ENCODE data around the gene LGALS4. TPM values are rescaled to one million over a fixed set of nuclear protein-coding genes. Genes with fewer than 3 reads are reported as not detected.
"Not testable (repeated sequence)": the region's sequence is repeated elsewhere in the genome, so short reads cannot be mapped to it uniquely, and the experiment has no call there.

LGALS4 gene
- total RNA-seq, 1 donor from 2014 or later, result not detected

DNA sequence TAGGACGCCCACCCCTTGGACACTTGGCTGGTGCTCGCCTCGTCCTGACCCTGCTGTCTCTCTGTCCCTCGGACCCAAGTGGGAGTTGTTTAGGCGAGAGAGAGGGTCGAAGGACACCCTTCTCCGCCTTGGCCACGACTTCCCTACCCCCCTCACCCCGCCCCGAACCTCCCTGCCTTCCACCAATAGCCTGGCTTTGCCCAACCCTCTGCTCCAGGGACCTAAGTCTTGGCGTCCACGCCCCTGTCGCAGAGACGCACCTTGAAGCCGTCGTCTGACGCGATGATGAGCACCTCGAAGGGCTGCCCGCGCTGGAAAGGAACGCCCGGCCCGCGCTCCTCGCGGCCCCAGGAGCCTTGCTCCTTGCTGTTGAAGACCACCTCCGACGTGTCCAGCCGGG is 41.2 kb downstream of the LGALS4 start:
- not testable (repeated sequence) for DNase-seq (ENCODE audit: low read depth in 2 of 2)

DNA sequence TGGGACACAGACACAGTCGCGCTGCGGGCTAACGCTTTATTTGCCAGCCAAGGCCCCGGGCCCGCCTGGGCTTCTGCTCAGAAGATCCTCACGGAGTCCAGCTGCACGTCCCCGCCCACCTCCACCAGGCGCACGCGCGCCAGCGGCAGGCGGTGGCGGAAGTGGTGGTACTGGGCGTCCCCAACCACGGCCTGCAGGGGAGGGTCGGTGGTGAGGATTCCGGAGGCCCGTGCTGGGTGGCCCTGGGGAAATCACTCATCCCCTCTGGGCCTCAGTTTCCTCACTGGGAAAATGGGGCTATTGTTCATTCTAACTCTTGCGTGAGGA is 41.8 kb downstream of the LGALS4 start:
- DNase-seq (ENCODE audit: low read depth in 2 of 2), result not testable (repeated sequence)

DNA sequence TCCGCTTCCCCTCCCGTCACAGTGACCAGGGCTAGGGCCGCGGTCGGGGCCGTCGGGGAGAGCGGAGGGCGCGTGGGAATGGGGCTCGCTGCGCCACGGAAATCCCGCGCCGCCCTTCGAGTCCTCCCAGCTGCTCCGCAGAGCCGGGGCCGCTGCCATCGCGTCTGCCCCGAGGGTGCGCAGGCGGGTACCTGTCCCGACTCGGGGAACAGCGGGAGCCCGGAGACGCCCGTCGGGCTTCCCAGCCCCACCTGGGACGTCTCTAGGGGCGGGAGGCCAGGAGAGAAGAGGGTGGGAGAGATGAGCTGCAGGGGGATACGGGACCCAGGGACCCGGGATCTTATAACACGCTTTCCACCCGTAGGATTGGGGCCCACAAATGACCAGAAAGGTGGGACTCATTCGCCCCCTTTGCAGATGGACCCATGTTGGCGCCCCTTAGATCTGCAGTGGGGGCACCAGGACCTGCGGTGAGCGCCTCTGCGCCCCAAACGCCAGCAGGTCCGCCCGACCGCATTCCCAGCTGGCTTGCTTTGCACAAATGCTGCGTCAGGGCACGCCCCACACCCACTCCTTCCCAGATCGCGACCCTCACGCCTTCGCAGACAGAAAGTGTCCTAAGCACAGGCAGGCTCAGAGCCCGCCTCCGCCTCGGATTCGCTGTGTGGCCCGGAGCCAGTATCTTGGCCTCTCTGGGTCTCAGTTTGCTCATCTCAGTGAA is 42.4 kb downstream of the LGALS4 start:
- DNase-seq (ENCODE audit: low read depth in 2 of 2), result not testable (repeated sequence)

DNA sequence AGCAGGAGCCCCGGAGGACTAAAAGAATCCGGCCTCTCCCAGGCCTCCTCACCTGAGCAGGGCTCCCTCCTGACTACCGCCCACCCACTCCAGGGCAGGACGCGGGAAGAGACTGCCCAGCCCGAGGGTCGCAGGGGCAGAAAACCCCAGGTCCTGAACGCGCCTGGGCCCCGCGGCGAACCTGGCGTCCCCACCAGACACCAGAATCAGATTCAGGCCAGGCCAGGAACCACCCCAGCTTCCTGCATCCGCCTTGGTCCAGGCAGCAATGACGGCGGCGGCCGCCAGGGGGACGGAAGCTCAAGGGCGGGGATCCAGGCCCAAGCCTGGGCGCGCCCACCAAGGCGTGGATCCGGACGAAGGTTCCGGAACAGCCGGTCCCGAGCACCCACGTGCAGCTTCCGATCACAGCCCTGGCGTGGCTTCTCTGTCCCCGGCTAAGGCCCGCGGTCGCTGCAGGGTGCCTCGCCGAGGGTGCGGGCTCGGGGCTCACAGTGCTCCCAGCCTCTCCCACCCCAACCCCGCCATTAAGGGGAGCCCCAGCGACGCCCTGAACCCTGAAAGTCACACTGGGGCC is 43.0 kb downstream of the LGALS4 start:
- peak; percentile 82 to 89 for DNase-seq (ENCODE audit: low read depth in 2 of 2)

DNA sequence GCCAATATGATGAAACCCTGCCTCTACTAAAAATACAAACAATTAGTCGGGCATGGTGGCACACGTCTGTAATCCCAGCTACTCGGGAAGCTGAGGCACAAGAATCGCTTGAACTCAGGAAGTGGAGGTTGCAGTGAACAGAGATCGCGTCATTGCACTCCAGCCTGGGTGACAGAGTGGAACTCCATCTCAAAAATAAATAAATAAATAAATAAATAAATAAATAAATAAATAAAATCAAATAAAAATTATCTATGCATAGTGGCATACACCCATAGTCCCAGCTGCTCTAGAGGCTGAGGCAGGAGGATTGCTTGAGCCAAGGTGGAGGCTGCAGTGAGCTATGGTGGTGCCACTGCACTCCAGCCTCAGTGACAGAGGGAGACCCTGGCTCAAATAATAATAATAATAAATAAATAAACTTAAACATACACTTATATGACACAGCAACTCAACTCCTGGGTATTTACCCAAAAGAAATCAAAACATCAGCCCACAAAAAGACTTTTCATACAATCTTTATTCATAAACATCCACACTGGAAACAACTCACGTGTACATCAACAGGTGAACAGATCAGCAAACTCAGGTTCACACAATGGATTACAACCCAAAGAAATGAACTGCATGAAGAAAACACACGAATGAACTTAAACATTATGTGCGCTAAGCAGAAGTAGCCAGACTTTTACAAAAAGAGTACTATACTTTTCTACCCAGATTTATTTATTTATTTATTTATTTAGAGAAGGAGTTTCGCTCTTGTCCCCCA is 46.3 kb downstream of the LGALS4 start:
- DNase-seq (ENCODE audit: low read depth in 2 of 2), result no peak

DNA sequence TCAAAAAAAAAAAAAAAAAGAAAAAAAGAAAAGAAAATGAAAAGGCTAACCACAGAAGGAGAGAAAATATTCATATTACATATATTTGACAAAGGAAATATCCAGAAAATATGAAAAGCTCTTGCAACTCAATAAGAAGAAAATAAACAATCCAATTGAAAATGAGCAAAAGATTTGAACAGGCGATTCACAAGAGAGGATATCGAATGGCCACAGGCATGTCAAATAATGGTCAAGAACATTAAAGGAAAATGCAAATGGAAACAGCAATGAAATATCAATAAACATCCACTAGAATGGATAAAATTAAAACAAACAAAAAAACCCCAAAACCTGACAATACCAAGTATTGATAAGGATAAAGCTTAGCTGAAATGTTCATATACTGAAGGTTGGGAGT is 47.5 kb downstream of the LGALS4 start:
- DNase-seq (ENCODE audit: low read depth in 2 of 2), result no peak

DNA sequence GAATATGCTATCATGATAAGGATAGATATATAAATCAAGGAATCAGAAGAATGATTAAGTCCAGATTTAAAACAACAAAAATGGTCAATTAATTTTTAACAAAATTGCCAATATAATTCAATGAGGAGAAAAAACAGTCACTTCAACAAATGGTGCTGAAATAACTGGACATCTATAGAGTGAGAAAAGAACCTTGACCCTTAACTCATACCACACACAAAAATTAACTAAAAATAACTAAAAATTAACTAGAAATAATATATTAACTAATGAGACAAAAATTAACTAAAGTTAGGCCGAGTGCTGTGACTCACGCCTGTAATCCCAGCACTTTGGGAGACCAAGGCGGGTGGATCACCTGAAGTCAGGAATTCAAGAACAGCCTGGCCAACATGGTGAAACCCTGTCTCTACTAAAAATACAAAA is 48.9 kb downstream of the LGALS4 start:
- DNase-seq (ENCODE audit: low read depth in 2 of 2), result no peak

DNA sequence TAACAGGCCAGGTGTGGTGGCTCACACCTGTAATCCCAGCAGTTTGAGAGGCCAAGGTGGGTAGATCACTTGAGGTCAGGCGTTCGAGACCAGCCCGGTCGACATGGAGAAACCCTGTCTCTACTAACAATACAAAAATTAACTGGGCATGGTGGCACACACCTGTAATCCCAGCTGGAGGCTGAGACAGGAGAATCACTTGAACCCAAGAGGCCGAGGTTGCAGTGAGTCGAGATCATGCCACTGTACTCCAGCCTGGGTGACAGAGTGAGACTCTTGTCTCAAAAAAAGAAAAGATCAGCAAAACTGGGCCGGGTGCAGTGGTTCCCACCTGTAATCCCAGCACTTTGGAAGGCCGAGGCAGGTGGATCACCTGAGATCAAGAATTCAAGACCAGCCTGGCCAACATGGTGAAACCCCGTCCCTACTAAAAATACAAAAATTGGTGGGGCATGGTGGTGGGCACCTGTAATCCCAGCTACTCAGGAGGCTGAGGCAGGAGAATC is 50.8 kb downstream of the LGALS4 start:
- DNase-seq (ENCODE audit: low read depth in 2 of 2), result not testable (repeated sequence)

DNA sequence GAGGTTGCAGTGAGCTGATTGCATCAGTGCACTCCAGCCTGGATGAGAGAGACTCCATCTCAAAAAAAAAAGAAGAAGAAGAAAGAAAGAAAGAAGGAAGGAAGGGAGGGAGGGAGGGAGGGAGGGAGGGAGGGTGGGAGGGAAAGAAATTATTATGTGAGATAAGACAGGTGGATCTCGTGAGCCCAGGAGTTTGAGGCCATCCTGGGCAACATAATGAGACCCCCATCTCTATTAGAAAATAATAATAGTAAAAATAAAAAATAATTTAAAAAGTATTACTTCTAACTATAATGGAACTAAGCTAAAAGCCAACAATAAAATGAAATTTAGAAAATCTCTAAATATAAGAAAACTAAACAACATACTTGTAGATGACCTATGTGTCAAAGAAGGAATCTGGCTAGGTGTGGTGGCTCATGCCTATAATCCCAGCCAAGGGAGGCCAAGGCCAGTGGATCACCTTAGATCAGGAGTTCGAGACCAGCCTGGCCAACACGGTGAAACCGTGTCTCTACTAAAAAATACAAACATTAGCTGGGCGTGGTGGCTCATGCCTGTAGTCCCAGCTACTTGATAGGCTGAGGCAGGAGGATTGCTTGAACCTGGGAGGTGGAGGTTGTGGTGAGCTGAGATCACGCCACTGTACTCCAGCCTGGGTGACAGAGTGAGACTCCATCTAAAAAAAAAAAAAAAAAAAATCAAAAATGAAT is 51.8 kb downstream of the LGALS4 start:
- not testable (repeated sequence) for DNase-seq (ENCODE audit: low read depth in 2 of 2)

DNA sequence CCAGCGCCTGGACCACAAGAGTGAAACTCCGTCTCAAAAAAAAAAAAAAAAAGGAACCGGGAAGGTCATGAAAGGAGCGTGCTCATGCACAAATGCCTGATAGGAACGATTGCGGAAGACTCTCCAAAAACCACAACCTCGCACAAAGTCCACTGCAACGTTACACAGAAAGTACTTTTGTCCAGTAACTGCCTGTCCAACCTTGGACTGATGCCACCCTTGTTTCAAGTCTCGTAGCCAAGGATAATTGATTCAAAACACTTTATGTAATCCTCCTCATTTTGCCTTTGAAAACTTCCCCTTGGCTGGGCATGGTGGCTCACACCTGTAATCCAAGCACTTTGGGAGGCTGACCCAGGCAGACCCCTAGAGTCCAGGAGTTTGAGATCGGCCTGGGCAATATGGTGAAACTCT is 53.1 kb downstream of the LGALS4 start:
- DNase-seq (ENCODE audit: low read depth in 2 of 2), result no peak

DNA sequence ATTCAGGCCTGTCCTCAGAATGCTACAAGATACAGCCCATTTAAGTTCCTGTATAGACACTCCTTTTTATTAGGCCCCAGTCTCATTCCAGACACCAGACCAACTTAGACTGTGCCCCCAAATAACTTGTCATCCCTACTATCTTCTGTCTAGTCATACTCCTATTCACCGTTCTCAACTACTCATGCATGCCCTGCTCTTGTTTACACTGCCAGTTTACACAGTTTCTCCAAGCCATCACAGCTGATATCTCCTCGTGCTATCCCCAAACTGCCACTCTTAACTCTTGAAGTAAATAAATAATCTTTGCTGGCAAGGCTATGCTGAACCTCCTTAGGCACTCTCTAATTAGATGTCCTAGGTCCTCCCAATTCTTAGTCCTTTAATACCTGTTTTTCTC is 58.5 kb downstream of the LGALS4 start:
- DNase-seq (ENCODE audit: low read depth in 2 of 2), result not testable (repeated sequence)

DNA sequence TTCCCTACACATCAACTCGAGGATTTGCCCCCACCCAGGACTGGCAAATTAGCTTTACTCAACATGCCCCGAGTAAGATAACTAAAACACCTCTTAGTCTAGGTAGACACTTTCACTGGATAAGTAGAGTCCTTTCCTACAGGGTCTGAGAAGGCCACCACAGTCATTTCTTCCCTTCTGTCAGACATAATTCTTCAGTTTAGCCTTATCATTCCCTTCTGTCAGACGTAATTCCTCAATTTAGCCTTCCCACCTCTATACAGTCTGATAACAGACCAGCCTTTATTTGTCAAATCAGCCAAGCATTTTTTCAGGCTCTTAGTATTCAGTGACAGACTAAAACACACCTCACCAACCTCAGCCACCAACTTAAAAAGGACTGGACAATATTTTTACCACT is 59.0 kb downstream of the LGALS4 start:
- not testable (repeated sequence) for DNase-seq (ENCODE audit: low read depth in 2 of 2)

Other genes starting within 250 kb of the LGALS4 start
- not detected in 2 replicates for gene MAP4K1, start 195.0 kb downstream of the LGALS4 start, total RNA-seq
- 260 and 318 TPM in 2 replicates for gene EIF3K, start 193.8 kb downstream of the LGALS4 start, total RNA-seq
- gene ACTN4, start 165.3 kb downstream of the LGALS4 start, total RNA-seq, result 131 and 136 TPM in 2 replicates
- under 0.01 TPM in 2 replicates for gene CAPN12, start 68.5 kb downstream of the LGALS4 start, total RNA-seq
- not detected in 2 replicates for gene LGALS7, start 39.4 kb downstream of the LGALS4 start, total RNA-seq
- not detected in 2 replicates for gene LGALS7B, start 23.7 kb downstream of the LGALS4 start, total RNA-seq
- 49.0 and 49.7 TPM in 2 replicates for gene ECH1, start 18.8 kb upstream of the LGALS4 start, total RNA-seq
- gene HNRNPL, start 37.0 kb upstream of the LGALS4 start, total RNA-seq, result 204 and 211 TPM in 2 replicates
- gene RINL, start 65.3 kb upstream of the LGALS4 start, total RNA-seq, result 6.1 and 11.7 TPM in 2 replicates
- gene SIRT2, start 86.7 kb upstream of the LGALS4 start, total RNA-seq, result 63.2 and 105 TPM in 2 replicates
- 7.6 and 11.3 TPM in 2 replicates for gene NFKBIB, start 87.0 kb upstream of the LGALS4 start, total RNA-seq
- gene CCER2, start 99.2 kb upstream of the LGALS4 start, total RNA-seq, result not detected in 2 replicates
- gene SARS2, start 117.8 kb upstream of the LGALS4 start, total RNA-seq, result 16.5 and 19.2 TPM in 2 replicates
- gene MRPS12, start 118.0 kb upstream of the LGALS4 start, total RNA-seq, result 36.4 and 41.9 TPM in 2 replicates
- gene FBXO17, start 162.8 kb upstream of the LGALS4 start, total RNA-seq, result 17.0 and 20.0 TPM in 2 replicates
- 0.44 and 0.79 TPM in 2 replicates for gene FBXO27, start 219.6 kb upstream of the LGALS4 start, total RNA-seq